Measurements from ENCODE around the gene ZIC4.

The ZIC4 gene

GRCh38 chr3:147417551-147418295 is 11.4 kb upstream of the ZIC4 start:
- DNase-seq: no peak

DNA sequence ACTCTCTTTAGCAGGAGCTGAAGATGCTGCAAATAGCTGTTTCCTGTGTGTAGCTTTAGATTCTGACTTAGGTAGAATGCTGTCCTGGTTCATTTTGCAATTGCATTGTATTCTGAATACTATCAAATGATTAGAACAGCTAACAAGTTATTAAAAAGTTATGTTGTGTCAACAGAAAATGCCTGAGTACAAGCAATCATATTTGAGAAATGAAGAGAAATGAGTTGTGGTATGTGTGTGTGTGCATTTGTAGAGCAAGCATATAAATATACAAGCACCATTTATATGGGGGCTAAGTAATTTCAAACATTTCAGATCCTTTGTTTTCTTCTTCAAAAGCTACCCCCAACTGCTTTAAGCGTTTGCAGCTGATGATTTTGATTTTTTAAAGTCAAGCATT is 10.6 kb upstream of the ZIC4 start:
- no peak for DNase-seq

DNA sequence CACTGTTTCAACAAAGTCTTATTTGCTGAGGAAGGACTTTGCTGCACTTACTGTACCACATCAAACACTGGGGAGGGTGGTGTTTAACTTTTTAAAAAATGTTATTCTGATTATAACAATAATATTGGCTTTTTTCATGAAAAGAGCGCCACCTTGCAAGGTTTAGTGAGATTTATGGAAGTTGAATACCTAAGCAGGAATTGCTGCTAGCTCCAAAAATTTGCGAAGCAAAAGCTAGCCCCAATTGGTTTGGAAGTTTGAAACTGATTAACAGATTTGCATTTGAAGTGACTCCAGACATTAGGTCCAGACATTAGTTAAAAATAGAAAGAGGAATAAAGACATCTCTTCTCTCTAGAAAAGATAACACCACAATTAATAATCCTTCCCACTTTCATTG is 9.5 kb upstream of the ZIC4 start:
- no peak for DNase-seq

GRCh38 chr3:147415286-147415685 is 8.9 kb upstream of the ZIC4 start:
- no peak for DNase-seq

- DNase-seq: no peak
Observed at GRCh38 chr3:147414390-147415138, 8.2 kb upstream of the ZIC4 start.

DNA sequence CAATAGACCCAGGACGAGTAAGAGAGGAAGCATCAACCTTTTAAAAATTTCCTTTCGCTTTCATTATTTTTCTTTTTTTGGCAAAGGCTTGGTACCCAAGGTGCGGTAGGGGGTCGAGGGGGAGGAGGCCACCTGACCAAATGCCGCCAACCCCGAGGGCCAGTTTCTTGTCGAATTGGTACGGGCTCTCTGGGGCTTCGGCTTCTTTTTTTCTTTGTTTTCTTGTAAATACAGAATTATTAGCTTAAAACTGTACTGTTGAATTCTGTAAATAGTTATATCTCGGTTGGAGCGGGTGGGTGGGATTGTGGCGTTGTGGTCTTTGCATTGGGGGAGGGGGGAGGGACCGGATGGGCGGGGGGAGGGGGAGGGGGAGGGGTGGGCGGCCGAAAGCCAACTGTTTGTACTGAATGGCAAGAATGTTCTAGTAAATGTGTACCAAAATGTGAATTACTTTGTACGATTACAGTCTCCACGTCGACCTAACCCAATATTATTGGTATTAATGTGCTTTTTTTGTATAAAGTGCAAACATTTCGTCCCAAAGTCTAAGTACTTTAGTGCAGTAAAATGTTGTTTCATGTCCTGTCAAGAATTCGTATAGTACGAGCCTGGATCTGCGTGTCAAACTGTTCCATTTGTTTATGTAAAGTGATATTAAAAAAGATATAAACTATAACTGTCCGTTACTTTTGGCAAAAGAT is 7.5 kb upstream of the ZIC4 start:
- DNase-seq: no peak

GRCh38 chr3:147412917-147413685 is 6.8 kb upstream of the ZIC4 start:
- DNase-seq: no peak

GRCh38 chr3:147412261-147412916 is 6.0 kb upstream of the ZIC4 start:
- no peak for DNase-seq

DNA sequence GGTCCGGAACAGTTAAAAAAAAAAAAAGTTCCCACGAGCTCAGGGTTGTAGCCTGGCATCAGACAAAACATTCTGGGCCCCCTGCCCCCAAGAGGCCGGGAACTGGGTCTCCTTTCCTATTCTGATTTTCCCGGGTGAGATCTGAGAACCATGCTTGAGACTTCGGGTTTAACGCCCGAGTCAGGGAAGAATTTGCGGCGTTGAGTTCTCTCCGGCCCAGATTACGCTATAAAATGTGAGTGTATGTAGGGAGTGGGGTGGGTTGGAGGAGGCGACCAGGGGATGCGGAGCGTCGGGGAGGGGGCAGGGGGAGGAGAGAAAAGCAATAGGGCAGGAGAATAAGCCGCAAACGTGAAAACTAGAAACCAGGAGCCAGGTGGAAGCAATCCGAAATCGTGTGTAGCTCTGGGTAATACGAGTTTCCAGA is 5.5 kb upstream of the ZIC4 start:
- DNase-seq: no peak

- DNase-seq: no peak
Observed at GRCh38 chr3:147411238-147411814, 5.0 kb upstream of the ZIC4 start.

DNA sequence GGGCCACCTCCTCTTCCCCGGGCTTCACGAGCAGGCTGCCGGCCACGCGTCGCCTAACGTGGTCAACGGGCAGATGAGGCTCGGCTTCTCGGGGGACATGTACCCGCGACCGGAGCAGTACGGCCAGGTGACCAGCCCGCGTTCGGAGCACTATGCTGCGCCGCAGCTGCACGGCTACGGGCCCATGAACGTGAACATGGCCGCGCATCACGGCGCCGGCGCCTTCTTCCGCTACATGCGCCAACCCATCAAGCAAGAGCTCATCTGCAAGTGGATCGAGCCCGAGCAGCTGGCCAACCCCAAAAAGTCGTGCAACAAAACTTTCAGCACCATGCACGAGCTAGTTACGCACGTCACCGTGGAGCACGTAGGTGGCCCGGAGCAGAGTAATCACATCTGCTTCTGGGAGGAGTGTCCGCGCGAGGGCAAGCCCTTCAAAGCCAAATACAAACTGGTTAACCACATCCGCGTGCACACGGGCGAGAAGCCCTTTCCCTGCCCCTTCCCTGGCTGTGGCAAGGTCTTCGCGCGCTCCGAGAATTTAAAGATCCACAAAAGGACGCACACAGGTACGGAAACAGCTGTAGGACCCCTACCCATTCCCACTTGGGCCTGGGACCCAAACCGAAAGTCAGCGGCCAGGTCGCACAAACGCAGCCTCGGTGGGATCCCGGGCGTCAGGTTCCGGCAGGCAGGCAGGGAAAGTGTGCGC is 4.3 kb upstream of the ZIC4 start:
- no peak for DNase-seq

- DNase-seq: no peak
Observed at GRCh38 chr3:147410116-147410525, 3.8 kb upstream of the ZIC4 start.

DNA sequence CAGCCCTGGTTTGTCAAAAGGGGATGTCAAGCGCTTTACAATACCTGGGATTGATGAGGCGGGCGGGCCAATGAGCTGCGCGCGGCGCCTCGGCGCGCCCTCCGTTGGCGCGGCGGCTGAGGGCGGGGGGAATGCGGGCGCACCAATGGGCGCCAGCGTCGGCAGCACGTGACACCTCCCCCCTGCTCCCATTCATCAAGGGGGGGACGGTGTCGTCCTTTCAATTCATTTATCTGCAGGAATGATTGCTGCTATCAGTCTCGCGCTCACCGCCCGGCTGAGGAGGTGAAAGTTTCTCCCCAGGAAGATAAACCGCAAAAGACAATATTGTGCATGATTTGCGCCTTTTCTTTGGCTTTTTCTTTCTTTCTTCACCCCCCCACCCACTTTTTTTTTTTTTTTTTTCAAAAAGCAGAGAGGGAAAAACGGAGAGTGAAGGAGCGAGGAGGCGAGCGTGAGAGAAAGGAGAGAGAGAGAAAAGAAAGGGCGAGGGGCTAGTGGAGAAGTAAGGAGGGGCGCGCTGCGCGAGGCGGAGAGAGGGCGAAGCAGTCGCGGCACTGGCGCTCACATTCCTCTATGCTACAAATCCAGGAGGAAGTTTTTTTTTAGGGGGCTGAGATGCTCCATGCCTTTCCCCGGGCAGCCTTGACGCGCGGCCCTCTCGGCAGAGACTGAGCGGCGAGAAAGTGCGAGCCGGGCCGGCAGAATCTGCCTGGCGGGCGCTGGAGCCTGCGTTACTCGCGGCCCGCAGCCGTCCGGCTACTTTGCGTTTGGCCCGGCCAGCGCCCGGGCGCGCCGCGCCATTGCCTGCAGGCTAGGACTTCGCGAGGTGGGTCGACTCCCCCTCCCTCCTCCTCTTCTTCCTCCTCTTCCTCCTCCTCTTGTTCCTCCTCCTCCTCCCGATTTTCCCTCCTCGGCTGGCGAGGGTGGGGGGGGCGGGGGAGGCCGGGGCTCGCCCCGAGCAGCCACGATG is 3.1 kb upstream of the ZIC4 start, which contains the start of gene ZIC1:
Gene ZIC1 (plus strand): TSS at position 223 of the 973 bp plus-strand sequence. CDS start 748 bp downstream, at position 971.
- DNase-seq: no peak

DNA sequence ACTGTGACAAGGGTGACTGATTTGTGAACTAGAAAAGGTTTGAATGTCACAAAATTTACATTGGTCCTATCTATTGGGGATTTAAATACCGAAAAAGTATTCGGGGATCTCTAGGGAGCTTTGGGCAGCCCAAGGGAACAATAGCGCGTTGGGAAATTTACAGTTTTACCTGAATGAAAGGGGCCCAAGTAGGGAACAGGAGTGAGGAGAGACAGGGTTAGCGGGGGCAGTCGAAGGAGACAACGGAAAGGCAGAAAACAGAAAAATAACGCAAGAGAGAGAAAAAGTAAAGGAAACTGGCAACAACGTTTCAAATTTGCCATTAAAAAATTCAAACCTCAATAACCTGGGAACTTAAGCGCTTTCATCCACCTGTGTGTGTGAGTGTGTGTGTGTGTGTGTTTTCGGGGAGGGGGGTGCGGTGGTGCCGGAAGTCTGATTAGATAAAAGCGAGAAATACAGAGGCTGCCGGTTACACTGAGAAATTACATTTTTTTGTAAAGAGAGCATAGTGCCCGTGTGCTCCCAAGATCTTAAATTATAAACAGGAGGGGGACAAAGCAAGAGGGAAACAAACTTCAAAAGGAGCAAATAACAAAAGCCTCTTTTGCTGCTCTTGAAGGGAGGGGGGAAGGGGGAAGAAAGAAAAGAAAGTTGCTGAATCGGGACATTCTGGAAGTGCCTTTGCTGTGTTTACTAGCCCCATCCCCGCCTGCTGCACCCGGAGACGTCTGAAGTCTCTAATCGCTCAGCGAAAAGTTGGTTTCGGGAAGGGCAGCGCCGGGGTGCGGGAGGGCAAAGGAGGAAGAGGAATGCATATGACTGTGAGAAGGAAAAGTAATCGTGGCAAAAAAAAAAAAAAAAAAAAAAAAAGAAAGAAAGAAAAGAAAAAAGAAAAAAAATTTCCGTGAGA is 2.1 kb upstream of the ZIC4 start:
- no peak for DNase-seq

- DNase-seq: no peak
Observed at GRCh38 chr3:147407498-147408187, 1.3 kb upstream of the ZIC4 start.

DNA sequence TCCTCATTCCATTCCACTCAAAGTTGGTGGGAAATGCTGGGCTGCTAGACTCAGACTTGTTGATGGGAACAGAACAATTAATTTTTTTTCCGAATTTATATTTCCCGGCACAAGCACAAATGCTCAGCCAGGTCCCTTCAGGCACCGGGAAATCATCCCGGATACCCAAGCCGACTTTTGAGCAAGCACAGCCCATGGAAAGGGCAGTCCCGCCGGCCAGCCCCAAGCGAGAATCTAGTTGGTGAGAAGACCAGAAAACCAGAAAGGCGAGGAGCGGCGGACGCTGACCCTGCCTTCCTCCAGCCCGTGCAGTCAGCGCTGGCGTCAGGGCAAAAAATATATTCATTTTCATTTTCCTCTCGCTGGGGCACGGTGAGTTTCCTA is 763 bp upstream of the ZIC4 start:
- DNase-seq: no peak

DNA sequence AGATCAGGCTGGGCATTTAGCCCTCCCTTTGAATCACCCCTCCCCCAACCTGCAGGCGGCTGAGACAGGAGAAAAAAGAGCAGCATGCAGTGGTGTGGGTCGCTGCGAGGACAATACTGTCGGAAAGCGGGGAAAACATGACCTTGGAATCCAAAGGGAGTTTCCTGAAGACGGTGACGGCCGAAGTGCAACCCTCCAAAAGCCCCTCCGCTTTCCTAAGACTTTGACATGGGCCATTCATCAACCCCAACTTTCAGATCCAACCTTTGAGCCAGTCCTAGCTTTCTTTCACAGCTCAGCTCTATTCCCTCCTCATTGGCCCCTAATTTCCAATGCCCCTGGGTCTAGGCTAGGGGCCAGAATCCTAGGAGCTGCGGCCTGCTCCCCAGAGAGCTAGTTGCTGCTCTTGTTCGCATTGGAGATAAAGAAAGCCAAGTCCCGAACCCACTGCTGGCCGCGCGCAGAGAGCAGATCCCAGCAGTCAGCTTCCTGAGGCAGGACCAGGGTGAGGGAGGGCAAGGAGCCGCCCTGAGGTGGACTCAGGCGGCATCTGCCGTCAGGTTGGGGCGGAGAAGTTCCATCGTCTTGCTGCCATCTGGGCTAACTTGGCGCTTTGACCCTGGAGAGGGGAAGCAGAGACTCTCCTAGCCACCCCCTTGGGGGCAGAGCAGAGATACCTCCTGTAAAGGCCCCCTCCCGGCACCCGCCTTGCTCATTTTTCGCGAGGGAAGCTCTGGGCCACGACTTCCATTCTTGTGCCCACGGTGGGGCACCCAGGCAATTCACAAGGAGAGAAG is 914 bp downstream of the ZIC4 start:
- DNase-seq: no peak

Measured in activated naive CD4-positive, alpha-beta T cell (primary cell).